Activated CD4-positive, alpha-beta memory T cell treated with anti-CD3 and anti-CD28 coated beads, Interleukin-2, amount 10 ng/mL, durations not matched to agents 7 days and 5 days (primary cell): ENCODE measurements around the gene SDSL. TPM values are rescaled to one million over a fixed set of nuclear protein-coding genes. Genes with fewer than 3 reads are reported as not detected.

Experiments
- CTCF ChIA-PET: fragments of 350-600 bp; sonication (Branson Sonifier 250); formaldehyde crosslinking; loops from one replicate; lab custom pipeline; 2021; ENCODE audit warnings: antibody characterized with exemption, inconsistent platforms; lab: Charles Lee
- POLR2A ChIA-PET: fragments of 350-600 bp; sonication (Branson Sonifier 250); formaldehyde crosslinking; loops from one replicate; lab custom pipeline; 2021; ENCODE audit warnings: antibody characterized with exemption; lab: Charles Lee
- DNase-seq: peaks from one replicate; pipeline ENCODE4 v3.0.0-alpha.2; 2020
- H3K27ac Mint-ChIP-seq: one replicate; pipeline ENCODE4 v1.8.0; 2021; ENCODE audit warnings: mild to moderate bottlenecking, mixed read lengths
- H3K27me3 Mint-ChIP-seq: one replicate; pipeline ENCODE4 v1.8.0; 2021; ENCODE audit warnings: mixed read lengths
- H3K36me3 Mint-ChIP-seq: one replicate; pipeline ENCODE4 v1.8.0; 2021; ENCODE audit warnings: low read depth, mixed read lengths
- H3K4me1 Mint-ChIP-seq: one replicate; pipeline ENCODE4 v1.8.0; 2021; ENCODE audit warnings: mixed read lengths
- H3K4me3 Mint-ChIP-seq: one replicate; pipeline ENCODE4 v1.8.0; 2021; ENCODE audit warnings: mild to moderate bottlenecking, mixed read lengths
- H3K9me3 Mint-ChIP-seq: one replicate; pipeline ENCODE4 v1.8.0; 2021; ENCODE audit warnings: mixed read lengths
- total RNA-seq, 2 experiments: library from RNA; stranded (reverse); gene quantifications; one replicate each; pipeline ENCODE4 v1.2.3, GENCODE V29; 2021

The SDSL gene
- total RNA-seq, 2 experiments from 2014 or later = not detected

DNA sequence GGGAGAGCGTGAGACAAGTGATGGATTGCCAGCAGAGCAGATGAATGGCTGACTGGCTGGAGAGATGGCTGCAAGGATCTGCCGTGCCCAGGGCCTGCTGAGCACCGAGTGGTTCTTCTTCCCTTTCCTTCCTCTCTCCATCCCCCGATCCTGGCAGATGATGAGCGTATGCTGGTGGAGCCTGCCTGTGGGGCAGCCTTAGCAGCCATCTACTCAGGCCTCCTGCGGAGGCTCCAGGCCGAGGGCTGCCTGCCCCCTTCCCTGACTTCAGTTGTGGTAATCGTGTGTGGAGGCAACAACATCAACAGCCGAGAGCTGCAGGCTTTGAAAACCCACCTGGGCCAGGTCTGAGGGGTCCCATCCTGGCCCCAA, 15.5 kb downstream of the SDSL start:
- no peaks in the 10 kb centered on the region for H3K36me3 Mint-ChIP-seq
- ChIA-PET CTCF (no interaction called here), POLR2A (no interaction called here)
- H3K27ac Mint-ChIP-seq = no peak overlapping the region
- DNase-seq = no peak
- H3K9me3 Mint-ChIP-seq = no peaks in the 10 kb centered on the region
- no peaks in the 10 kb centered on the region for H3K4me1 Mint-ChIP-seq
- H3K27me3 Mint-ChIP-seq = no peaks in the 10 kb centered on the region
- H3K4me3 Mint-ChIP-seq = no peak overlapping the region

DNA sequence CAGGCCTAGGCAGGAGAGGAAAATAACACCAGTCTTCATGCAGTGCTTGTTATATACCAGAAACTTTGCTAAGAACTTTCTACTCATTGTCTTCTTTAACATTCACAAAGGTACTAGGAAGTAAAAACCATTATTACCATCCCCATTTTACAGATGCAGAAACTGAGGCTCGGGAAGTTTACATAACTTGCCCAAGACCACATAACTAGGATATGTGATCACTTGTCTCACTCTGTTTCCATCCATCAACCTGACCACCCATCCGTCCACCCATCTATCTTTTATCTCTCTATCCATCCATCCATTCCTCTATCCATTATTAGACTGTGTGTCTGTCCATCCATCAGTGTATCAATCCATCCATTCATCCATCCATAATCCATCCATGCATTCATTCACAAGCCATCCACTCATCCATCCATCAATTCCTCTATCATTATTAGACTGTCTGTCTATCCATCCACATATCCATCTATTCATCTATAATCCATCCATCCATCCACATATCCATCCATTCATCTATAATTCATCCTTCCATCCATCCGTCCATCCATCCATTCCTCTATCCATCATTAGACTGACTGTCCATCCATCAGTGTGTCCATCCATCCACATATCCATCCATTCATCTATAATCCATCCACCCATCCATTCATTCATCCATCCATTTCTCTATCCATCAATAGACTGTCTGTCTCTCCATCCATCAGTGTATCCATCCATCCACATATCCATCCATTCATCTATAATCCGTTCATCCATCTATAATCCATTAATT, 16.5 kb downstream of the SDSL start:
- POLR2A ChIA-PET = no interaction called here
- Mint-ChIP-seq H3K27ac (no peak overlapping the region), H3K4me3 (no peak overlapping the region), H3K4me1 (no peaks in the 10 kb centered on the region), H3K9me3 (no peaks in the 10 kb centered on the region), H3K27me3 (no peaks in the 10 kb centered on the region), H3K36me3 (no peaks in the 10 kb centered on the region)
- no peak for DNase-seq
- CTCF ChIA-PET = no interaction called here

DNA sequence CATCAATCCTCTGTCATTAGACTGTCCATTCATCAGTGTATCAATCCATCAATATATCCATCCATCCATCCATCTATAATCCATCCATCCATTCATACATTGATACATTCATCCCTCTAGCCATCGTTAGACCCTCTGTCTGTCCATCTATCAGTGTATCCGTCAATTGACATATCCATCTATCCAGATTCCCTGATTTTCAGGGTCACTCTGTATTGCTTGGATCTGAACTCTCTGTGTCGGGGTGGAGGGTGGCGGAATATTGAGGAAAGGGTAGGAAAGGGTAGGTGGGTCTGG, 17.1 kb downstream of the SDSL start:
- no peaks in the 10 kb centered on the region for H3K9me3 Mint-ChIP-seq
- no peaks in the 10 kb centered on the region for H3K4me1 Mint-ChIP-seq
- DNase-seq = no peak
- ChIA-PET CTCF (no interaction called here), POLR2A (no interaction called here)
- H3K4me3 Mint-ChIP-seq = no peak overlapping the region
- H3K27me3 Mint-ChIP-seq = no peaks in the 10 kb centered on the region
- H3K36me3 Mint-ChIP-seq = no peaks in the 10 kb centered on the region
- H3K27ac Mint-ChIP-seq = no peak overlapping the region

DNA sequence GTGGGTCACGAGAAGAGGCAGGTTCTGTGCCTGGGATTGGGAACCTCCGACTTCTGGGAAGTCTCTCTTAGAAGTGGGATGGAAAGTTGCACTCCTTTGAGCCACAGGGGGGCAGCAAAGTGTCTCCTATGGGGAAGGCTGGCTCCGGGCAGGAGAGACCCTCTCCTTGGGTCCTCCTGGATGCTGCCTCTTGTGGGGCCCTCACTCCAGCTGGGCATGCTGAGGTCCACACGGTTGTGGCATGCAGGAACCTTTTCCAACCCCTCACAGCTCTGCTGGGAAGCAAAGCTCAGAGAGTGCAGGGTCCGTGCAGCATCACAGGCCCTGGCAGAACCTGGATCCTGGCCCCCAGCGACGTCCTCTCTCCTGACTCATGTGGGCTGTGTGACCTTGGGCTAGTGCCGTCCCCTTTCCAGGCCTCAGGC, 17.4 kb downstream of the SDSL start:
- no peaks in the 10 kb centered on the region for H3K9me3 Mint-ChIP-seq

DNA sequence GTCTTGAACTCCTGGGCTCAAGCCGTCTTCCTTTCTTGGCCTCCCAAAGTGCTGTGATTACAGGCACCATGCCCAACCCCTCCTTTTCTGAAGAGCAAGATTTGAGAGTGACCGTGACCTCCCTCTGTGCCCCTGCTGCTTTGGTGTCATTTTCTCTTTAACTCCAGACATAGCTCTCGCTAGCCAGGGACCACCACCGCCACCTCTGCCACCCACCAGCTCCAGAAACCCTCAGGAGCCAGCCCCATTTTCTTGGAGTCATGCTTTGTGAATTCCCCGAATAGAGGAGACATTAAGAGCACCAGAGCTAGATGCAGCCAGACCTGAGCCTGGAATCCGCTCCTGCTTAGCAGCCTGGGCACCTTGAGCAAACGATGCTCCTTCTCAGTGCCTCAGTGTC, 18.2 kb downstream of the SDSL start:
- DNase-seq = no peak
- CTCF ChIA-PET = no interaction called here
- H3K4me3 Mint-ChIP-seq = no peak overlapping the region
- H3K27ac Mint-ChIP-seq = no peak overlapping the region
- POLR2A ChIA-PET = no interaction called here
- no peaks in the 10 kb centered on the region for H3K27me3 Mint-ChIP-seq
- no peaks in the 10 kb centered on the region for H3K4me1 Mint-ChIP-seq
- H3K36me3 Mint-ChIP-seq = no peaks in the 10 kb centered on the region
- H3K9me3 Mint-ChIP-seq = no peaks in the 10 kb centered on the region

More for the DNA sequence above, 17.4 kb downstream of the SDSL start:
- Mint-ChIP-seq H3K4me1 (no peaks in the 10 kb centered on the region), H3K4me3 (no peak overlapping the region), H3K27me3 (no peaks in the 10 kb centered on the region), H3K27ac (no peak overlapping the region), H3K36me3 (no peaks in the 10 kb centered on the region)
- no peak for DNase-seq
- ChIA-PET CTCF (interaction anchor here (0.6 kb wide), 1 partner anchor 497 kb away, joined by 3 read pairs; no protein-coding TSS in a partner anchor), POLR2A (no interaction called here)

DNA sequence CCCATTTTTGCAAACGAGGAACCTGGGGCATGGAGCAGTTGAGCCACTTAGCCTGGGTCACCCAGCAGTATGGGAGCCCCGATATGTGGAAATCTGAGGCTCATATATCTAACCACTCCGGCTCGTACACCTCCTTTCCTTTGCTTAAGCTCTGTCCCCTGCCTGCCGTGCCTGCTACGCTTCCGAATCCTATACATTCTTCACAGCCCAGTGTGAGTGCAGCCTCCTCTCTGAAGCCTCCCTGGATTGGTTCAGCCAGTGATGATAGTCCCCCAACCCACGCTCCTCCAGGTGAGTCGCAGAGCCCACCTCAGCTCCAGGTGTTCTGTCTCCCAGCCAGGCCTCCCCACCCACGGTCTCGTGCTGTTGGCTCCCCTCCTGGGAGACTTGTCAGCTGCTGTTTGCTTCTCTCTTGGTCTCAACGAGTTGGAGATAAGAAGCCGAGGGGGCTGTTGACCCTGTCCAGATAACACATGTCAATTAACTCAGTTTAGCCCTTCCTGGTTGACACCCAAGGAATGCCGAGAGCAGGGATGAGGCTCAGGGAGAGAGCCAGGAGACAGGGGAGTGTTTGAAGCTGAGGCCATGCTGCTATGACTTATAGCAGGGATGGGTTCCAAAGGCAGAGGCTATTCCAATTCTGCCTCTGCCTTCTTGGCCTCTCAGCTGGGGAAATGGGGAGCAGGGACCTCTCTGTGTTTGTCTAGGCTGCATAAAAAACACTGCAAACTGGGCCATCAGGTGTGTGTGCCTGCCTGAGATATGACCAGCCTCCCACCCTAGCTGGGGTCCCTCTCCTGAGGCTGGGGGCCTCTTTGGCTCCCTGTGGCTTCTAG, 19.0 kb downstream of the SDSL start:
- ChIA-PET CTCF (no interaction called here), POLR2A (no interaction called here)
- Mint-ChIP-seq H3K27me3 (peaks cover 3% of the 10 kb centered on the region), H3K9me3 (peaks cover 3% of the 10 kb centered on the region), H3K27ac (no peak overlapping the region), H3K36me3 (no peaks in the 10 kb centered on the region), H3K4me1 (no peaks in the 10 kb centered on the region), H3K4me3 (no peak overlapping the region)
- DNase-seq = no peak

DNA sequence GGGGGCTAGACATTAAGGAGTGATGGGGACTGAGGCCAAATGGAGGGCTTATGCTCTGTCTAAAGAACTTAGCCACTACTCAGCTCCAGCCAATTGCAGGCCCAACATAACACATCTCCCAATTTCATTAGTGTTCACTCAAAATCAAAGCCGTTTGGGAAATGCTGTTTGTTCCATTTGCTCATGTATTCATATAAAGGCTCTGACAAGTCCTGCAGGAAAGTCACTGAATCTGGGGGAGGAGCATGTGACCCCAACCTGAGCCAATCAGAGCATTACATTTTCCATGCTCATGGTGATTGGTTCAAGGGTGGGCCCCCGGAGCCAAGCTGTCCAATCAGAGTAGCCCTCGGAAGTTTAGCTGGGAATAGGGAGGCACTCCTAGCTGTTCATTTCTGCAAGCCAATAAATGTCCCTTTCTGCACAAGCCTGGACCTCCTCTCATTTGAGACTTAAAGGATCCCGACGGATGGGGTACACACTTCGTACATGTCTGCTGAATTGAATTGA, 20.9 kb downstream of the SDSL start:
- Mint-ChIP-seq H3K27me3 (peaks cover 5% of the 10 kb centered on the region), H3K9me3 (peaks cover 5% of the 10 kb centered on the region), H3K27ac (no peak overlapping the region), H3K36me3 (no peaks in the 10 kb centered on the region), H3K4me3 (no peak overlapping the region), H3K4me1 (no peaks in the 10 kb centered on the region)
- ChIA-PET CTCF (interaction anchor here (0.6 kb wide), 1 partner anchor 246 kb away, joined by 3 read pairs; no protein-coding TSS in a partner anchor), POLR2A (no interaction called here)
- DNase-seq = no peak

DNA sequence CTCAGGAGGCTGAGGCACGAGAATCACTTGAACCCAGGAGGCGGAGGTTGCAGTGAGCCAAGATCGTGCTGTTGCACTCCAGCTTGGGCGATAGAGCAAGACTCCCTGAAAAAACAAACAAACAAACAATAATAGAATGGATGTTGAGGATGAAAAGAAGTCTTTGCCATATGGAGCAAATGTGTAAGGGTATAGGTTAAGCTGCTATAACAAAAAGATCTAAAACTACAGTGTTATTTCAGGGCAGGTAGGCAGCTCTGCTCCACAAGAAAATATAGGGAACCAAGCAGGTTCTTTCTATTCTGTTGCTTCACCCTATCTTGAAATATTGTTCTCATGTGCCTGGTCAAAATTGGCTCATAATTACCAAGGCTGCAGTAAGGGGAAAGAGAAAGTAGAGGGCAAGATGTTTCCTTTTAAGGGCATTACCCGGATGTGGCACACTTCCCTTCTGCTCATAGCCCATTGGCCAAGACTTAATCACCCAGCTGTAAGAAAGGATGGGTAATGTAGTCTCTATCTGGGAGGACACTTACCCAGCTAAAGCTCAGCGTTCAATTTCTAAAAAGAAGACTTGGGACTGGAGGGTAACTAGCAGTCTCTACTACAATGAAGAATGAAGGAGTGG, 23.5 kb downstream of the SDSL start:
- Mint-ChIP-seq H3K4me3 (no peak overlapping the region), H3K4me1 (no peaks in the 10 kb centered on the region), H3K36me3 (no peaks in the 10 kb centered on the region), H3K9me3 (peaks cover 5% of the 10 kb centered on the region), H3K27me3 (peaks cover 8% of the 10 kb centered on the region), H3K27ac (no peak overlapping the region)
- ChIA-PET CTCF (interaction anchor here (1.8 kb wide), 1 partner anchor 17 kb away, joined by 4 read pairs; no protein-coding TSS in a partner anchor), POLR2A (no interaction called here)
- no peak for DNase-seq

DNA sequence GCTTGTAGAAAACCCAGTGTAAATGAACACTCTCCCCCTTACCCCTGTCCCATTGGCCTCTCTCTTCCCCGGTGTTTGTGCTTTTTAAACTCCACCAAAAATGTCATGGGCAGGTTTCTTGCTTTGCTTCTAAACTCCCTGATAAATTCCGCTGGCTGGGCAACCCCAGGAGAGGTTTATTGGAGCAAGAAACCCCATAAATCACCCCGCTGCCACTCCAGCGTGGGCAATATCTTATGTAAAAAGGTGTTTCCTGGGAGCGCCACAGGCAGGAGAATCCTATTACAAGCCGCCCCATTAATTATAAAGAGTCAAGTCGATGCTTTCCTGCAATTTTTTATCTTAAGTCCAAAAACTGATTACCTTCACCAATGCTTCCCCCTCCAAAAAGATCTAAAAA, 26.7 kb downstream of the SDSL start:
- H3K9me3 Mint-ChIP-seq = peaks cover 5% of the 10 kb centered on the region
- POLR2A ChIA-PET = no interaction called here
- no peaks in the 10 kb centered on the region for H3K4me1 Mint-ChIP-seq

DNA sequence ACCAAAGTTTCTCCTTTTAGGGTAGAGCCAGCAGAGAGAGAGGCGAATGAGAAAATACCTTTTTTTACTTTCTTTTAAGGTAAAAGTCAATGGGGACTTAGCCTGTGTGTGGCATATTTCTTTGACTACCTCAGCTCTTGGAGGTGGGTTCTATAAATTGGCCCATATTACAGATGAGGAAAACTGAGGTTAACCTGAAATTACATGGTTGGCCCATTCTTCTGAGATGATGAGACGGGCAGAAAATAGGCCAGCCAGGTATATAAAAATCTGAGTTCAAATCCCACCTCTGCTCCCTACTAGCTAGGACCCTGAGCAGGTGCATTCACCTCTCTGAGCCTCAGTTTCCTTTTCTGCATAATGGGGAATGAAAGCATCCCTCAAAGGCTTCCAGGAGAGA, 27.1 kb downstream of the SDSL start:
- H3K27ac Mint-ChIP-seq = no peak overlapping the region
- ChIA-PET POLR2A (no interaction called here), CTCF (no interaction called here)
- DNase-seq = no peak
- peaks cover 5% of the 10 kb centered on the region for H3K9me3 Mint-ChIP-seq
- H3K4me1 Mint-ChIP-seq = no peaks in the 10 kb centered on the region
- H3K36me3 Mint-ChIP-seq = no peaks in the 10 kb centered on the region
- H3K4me3 Mint-ChIP-seq = no peak overlapping the region
- peaks cover 8% of the 10 kb centered on the region for H3K27me3 Mint-ChIP-seq

More for the DNA sequence above, 26.7 kb downstream of the SDSL start:
- no peak overlapping the region for H3K27ac Mint-ChIP-seq
- H3K4me3 Mint-ChIP-seq = no peak overlapping the region
- DNase-seq = no peak
- H3K27me3 Mint-ChIP-seq = peaks cover 8% of the 10 kb centered on the region
- H3K36me3 Mint-ChIP-seq = no peaks in the 10 kb centered on the region
- CTCF ChIA-PET = no interaction called here

DNA sequence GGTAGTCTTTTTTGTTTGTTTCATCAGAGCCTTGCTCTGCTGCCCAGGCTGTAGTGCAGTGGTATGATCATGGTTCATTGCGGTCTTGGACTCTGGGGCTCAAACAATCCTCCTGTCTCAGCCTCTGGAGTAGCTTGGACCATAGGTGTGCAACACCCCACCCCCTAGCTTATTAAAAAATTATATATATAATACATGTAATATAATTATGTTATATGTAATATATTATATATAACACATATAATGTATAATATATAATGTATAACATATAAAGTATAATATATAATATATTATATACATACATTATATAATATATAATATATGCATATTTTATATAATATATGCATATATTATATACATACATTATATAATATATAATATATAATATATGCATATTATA, 27.7 kb downstream of the SDSL start:
- Mint-ChIP-seq H3K27me3 (peaks cover 8% of the 10 kb centered on the region), H3K9me3 (peaks cover 5% of the 10 kb centered on the region), H3K4me1 (no peaks in the 10 kb centered on the region), H3K36me3 (no peaks in the 10 kb centered on the region), H3K4me3 (no peak overlapping the region), H3K27ac (no peak overlapping the region)
- DNase-seq = no peak
- POLR2A ChIA-PET = no interaction called here
- CTCF ChIA-PET = no interaction called here

DNA sequence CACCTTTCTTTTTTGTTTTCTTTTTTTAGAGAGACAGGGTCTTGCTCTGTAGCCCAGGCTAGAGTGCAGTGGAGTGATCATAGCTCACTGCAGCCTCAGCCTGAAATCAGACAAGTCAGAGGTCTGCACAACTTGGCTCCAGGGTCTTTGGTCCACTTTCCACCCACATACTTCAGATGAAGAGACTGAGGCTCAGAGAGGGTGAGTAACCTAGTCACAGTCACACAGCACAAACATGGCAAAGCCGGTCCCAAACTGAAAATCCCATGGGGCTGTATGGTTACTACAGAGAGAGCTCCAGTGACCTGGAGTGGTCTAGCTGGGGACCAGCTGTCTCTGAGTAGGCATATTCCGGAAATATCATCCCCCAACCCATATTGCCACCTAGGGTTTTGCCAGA, 30.3 kb downstream of the SDSL start:
- ChIA-PET POLR2A (no interaction called here), CTCF (no interaction called here)
- Mint-ChIP-seq H3K9me3 (no peaks in the 10 kb centered on the region), H3K4me3 (no peak overlapping the region), H3K27me3 (peaks cover 9% of the 10 kb centered on the region), H3K4me1 (peaks cover 2% of the 10 kb centered on the region), H3K36me3 (no peaks in the 10 kb centered on the region), H3K27ac (no peak overlapping the region)
- no peak for DNase-seq

DNA sequence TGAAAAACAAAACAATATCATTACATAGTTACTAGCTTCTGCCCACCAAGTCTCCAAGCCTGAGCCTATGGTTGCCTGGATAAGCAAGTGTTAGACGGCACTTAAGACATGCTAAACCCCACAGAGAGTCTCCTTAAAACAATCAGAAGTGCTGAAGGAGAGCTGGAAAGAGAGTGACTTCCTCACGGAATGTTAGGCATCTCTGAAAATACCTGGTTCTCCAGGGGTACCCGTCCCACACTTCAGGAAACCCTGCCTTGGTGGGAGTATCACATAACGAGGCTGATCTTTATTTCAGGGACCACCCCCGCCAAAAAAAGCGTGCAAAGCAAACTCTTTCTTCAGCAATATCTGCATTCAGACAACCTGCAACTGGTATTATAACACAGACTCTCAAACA, 31.1 kb downstream of the SDSL start:
- H3K27me3 Mint-ChIP-seq = peaks cover 14% of the 10 kb centered on the region
- no peak for DNase-seq

More for the DNA sequence above, 31.1 kb downstream of the SDSL start:
- ChIA-PET POLR2A (no interaction called here), CTCF (interaction anchor here (0.7 to 0.8 kb wide), 2 partner anchors 28 to 725 kb away, joined by 3 read pairs; no protein-coding TSS in a partner anchor)
- H3K9me3 Mint-ChIP-seq = no peaks in the 10 kb centered on the region
- no peak overlapping the region for H3K27ac Mint-ChIP-seq
- no peaks in the 10 kb centered on the region for H3K36me3 Mint-ChIP-seq
- peaks cover 2% of the 10 kb centered on the region for H3K4me1 Mint-ChIP-seq
- H3K4me3 Mint-ChIP-seq = no peak overlapping the region
